Activated CD4-positive, alpha-beta T cell treated with anti-CD3 and anti-CD28 coated beads, Interleukin-2, amount 50 U/mL, for 16 hours (primary cell): Measurements from ENCODE around the gene ABCA9.

Experiments used
- DNase-seq: peaks from one replicate; pipeline ENCODE4 v3.0.0-alpha.2; 2020

The ABCA9 gene

GRCh38 chr17:69067274-69068047, 6.7 kb upstream of the ABCA9 start:
- DNase-seq, result no peak

- DNase-seq, result no peak
Observed at GRCh38 chr17:69066482-69066881, 5.8 kb upstream of the ABCA9 start.

DNA sequence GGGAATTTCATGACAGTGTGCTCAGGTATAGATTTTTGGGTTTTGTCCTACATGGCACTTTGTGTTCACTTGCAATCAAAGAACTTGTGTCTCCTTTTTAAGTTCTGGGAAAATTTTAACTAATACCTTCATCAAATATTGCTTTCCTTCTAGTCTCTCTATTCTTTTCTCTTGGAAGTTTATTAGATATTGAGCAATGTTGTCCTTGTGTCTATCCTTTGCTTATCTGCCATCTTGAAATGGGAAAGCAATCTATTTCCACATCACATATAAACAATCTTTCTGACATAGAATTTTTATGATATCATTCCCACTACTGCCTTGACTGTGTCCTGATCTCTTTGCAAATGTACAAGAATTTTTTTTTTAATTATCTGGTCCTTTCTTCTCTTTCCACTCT, 4.4 kb upstream of the ABCA9 start:
- DNase-seq, result no peak

GRCh38 chr17:69064476-69064875, 3.7 kb upstream of the ABCA9 start:
- DNase-seq, result no peak

GRCh38 chr17:69064001-69064400, 3.3 kb upstream of the ABCA9 start:
- no peak for DNase-seq

DNA sequence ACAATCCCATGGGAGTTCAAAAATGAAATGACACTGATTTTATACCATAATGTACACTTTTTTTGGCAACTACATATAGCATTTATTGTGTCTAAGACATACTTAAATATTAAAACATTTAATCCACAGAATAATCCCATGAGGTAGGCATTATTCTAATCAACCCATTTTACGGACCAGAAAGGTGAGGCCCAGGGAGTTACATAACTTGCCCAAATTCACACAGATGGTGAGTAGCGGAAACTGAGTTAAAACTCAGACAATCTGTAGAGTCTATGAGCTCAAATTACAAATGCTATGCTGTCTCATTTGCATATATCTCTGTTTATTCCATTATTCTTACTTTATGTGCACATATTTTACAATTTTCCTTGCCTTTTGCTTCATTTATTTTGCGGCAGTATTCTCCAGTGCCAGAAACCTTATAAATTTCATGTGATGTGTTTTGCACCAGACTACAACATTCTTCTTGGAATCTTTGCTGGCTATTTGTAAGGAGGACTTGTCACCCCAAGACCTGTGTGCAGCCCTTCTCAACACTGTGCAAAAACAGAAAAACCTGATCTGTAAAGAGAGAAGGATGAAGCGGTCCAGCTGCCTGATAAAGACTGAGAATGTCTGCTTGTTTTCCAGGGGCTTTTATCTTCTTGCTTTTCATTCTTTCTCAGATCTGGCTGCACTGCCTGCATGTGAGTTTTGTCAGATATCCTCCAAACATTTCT, 2.3 kb upstream of the ABCA9 start:
- no peak for DNase-seq

DNA sequence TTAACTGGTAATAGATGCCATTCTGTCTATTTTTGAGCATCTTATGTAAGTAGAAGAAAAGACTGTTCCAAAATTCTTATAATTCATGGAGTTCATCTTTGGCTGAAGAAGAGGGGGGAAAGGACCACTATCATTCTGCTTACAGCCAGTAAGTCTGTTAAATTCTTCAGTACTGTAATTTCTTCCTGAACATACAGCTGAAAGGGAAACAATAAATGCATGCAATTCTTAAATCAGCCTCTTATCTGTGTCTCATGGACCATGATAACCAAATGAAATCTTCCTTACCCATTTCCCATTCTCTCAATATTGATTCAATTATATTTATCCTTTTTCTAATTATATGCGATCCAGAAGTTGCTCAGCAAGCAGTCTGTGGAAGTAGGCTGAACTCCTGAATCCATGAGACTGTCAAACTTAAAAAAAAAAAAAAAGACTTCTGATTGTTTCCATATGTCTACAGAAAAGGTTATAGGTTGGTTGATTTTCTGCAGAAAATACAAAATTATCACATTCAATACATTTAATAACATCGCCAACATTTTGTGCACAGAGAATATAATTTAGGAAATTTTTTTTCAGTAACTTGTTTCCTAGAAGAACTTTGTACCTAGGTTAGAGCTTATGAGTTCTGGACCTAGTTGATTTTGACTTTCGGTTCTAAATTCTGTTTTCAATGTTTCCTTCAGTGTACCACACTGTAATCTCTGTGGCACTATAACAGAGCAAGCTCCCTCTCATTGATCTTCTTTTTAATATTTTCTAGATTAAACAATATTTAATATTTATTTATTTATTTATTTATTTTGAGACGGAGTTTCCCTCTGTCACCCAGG, 1.2 kb upstream of the ABCA9 start:
- DNase-seq, result no peak

- no peak for DNase-seq
Observed at GRCh38 chr17:69059458-69060175, 1.1 kb downstream of the ABCA9 start.

GRCh38 chr17:69058165-69058564, 2.6 kb downstream of the ABCA9 start:
- DNase-seq, result no peak

- DNase-seq, result no peak
Observed at GRCh38 chr17:69057280-69057679, 3.4 kb downstream of the ABCA9 start.

DNA sequence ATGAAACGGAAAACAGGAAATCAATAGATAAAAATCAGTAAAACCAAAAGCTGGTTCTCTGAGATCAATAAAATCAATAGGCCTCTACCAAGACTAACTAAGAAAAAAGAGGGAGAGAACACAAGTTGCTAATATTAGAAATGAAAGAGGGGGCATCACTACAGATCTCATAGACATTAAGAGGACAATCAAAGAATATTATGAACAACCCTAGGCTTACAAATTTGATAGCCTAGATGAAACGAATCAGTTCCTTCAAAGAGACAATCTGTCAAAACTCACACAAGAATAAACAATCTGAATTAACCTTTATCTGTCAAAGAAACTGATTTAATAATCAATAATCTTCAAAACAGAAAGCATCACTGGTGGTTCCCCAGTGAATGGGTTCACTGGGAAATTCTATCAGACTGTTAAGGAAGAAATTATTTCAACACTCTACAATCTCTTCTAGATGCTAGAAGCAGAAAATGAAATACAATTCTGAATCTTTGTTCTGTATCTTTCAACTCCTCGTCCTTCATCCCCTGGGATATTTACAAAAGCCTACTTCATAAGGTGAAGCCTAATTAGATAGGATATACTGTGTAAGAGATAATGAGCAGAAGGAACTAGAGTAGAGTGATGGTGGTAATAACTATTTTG, 4.4 kb downstream of the ABCA9 start:
- no peak for DNase-seq

DNA sequence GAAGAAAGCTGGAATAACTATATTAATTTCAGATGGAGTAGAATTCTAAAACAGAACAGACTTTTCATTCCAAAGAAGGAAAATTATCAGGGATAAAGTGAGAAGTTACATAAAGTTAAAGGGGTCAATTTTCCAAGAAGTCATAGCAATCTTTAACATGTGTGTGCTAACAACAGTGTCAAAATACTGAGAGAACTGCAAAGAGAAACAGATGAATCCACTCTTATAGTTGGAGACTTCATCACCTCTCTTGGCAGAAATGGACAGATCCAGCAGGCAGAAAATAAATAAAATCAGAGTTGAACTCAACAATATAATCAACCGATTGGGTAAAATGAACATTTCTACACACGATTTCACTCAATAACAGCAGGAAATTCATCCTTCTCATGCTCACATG, 5.4 kb downstream of the ABCA9 start:
- no peak for DNase-seq

GRCh38 chr17:69050999-69051775, 9.5 kb downstream of the ABCA9 start:
- DNase-seq, result no peak

GRCh38 chr17:69048634-69049033, 12.1 kb downstream of the ABCA9 start:
- DNase-seq, result no peak

DNA sequence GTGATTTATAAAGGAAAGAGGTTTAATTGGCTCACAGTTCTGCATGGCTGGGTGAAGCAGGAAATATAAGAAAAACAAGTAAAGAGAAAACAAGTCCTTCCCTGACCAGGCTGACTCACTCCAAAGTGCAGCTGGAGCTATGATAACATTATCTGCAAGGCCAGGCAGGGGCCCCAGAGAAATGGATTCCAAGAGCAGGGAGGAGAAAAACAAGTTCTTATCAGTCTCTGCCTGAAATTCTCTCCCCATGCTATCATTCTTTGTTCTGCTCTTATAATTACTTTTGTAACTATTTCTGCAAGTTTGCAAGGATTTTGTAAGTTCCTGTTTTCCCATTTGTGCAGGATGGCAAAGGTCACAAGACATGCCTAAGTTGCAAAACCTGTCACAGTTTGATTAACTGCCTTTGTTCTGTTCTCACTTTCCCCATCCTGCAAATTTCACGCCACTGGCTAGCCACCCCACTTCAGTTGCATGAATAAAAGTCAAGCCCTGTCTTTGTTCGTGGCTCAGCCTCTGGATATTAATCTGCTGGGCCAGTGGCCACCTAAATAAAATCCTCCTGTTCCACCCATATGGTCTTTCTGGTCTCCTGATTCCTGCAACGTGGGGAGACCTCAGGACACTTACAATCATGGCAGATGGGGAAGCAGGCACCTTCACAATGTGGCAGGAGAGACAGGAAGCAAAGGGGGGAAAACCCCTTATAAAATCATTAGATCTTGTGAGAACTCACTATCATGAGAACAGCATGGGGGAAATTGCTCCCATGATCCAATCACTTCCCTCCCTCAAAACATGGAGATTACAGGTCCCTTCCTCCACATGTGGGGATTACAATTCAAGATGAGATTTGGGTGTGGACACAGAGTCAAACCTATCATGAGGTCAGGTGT, 13.1 kb downstream of the ABCA9 start:
- no peak for DNase-seq

DNA sequence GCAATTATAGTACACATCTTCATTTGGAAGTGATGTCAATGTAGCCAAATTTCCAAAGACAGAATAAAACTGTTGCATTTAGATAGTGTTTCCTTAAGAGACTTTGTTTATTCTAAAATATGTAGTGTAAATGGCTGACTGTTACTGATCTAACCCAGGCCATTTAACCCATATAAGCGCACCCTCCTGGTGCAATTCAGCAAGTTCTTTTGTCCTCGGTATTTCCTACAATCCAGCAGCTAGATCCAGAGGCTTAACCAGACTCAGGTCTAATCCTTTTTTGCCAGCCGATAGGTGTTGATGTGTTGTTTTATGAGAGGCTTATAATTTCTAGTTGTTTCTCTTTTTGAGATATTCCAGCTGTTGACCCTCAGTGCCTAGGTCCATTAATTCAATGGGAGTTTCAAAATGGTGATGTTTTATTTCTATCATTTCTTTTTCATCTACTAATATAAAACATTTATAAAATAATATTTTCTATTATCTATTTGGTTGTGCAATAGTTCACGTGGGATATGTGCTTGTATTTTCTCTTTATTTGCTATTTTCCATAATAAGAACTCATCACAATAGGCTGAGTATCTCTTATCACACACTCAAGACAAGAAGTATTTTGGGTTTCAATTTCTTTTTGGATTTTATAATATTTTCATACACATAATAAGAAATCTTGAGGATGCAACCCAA, 14.5 kb downstream of the ABCA9 start:
- DNase-seq, result no peak

GRCh38 chr17:69045646-69046045, 15.1 kb downstream of the ABCA9 start:
- no peak for DNase-seq

DNA sequence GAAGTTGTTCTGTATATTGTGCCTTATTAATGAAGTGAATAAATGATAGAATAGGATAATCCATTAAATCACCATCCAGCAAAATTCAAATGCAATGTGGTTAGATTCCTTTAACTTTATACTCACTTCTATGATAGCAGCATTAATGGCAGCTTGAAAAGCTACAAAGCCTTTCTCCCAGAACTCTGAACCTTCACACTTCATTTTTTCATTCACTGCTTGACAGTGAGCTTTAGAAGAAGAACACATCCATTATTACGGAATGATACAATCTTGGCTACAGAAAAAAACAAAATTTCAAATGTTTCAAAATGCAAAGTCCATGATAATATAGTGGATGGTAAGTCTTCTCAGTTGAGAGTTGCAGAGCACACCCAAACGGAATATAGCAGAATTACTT, 16.4 kb downstream of the ABCA9 start:
- DNase-seq, result no peak

- no peak for DNase-seq
Observed at GRCh38 chr17:69043098-69043734, 17.5 kb downstream of the ABCA9 start.
